T-cell (primary cell): ENCODE measurements around the gene PORCN. TPM values are rescaled to one million over a fixed set of nuclear protein-coding genes. Genes with fewer than 3 reads are reported as not detected.
"Not testable (repeated sequence)": the region's sequence is repeated elsewhere in the genome, so short reads cannot be mapped to it uniquely, and the experiment has no call there.

Source experiments
- ATAC-seq, 4 experiments: fragments of 200-7000 bp in 3 of 4; fragments of 150-1000 bp in 1 of 4; cut with Tn5 transposase; replicated peaks in 1 of 4; 1 replicate in 3 of 4; 2 replicates in 1 of 4; pipeline ENCODE4 v1.10.0; 2021; ENCODE audit warnings: moderate library complexity in 3 of 4, mild to moderate bottlenecking in 2 of 4, moderate number of reproducible peaks in 1 of 4
- CTCF ChIA-PET, 2 donors: fragments of 300-600 bp; sonication (Branson Sonifier 250); formaldehyde crosslinking; loops; one replicate each; lab custom pipeline; 2022; ENCODE audit warnings: antibody characterized with exemption in 2 of 2; lab: Charles Lee
- POLR2A ChIA-PET, 2 donors: fragments of 300-600 bp; sonication (Branson Sonifier 250); formaldehyde crosslinking; loops; one replicate each; lab custom pipeline; 2022; ENCODE audit warnings: antibody characterized with exemption in 2 of 2; lab: Charles Lee
- DNase-seq, 35 experiments: peaks; one replicate each; pipeline versions ENCODE4 v3.0.0 to v3.0.0-alpha.2; 2013 to 2023
- H3K27ac ChIP-seq: one replicate; pipeline ENCODE4 v1.5.1; 2013; ENCODE audit warnings: low read length
- H3K27me3 ChIP-seq, 2 experiments: replicated peaks in 1 of 2; 1 replicate in 1 of 2; 2 replicates in 1 of 2; pipeline versions ENCODE4 v1.6.1 to v1.7.0; 2013; ENCODE audit warnings: low read length in 1 of 2, mixed read lengths in 1 of 2; ENCODE audit not compliant: control insufficient read depth in 2 of 2, insufficient read depth in 2 of 2; ENCODE audit errors: extremely low read depth in 1 of 2
- H3K36me3 ChIP-seq, 2 donors: 1 replicate in 1 of 2; 2 replicates in 1 of 2; pipeline versions ENCODE4 v1.6.1 to v1.7.0; 2013; ENCODE audit warnings: low read length in 1 of 2; ENCODE audit not compliant: control insufficient read depth in 2 of 2, insufficient read depth in 1 of 2; ENCODE audit errors: extremely low read depth in 1 of 2
- H3K4me1 ChIP-seq, 2 experiments: 1 replicate in 1 of 2; 2 replicates in 1 of 2; pipeline versions ENCODE4 v1.6.1 to v1.7.0; 2013; ENCODE audit warnings: low read length in 2 of 2, mixed read lengths in 1 of 2; ENCODE audit not compliant: insufficient read depth in 2 of 2, control insufficient read depth in 1 of 2; ENCODE audit errors: extremely low read depth in 1 of 2
- H3K4me3 ChIP-seq, 2 donors: 1 replicate in 1 of 2; 2 replicates in 1 of 2; pipeline versions ENCODE4 v1.5.1 to v1.7.0; 2013; ENCODE audit warnings: mild to moderate bottlenecking in 2 of 2, low read length in 1 of 2, moderate library complexity in 1 of 2; ENCODE audit not compliant: control insufficient read depth in 1 of 2; ENCODE audit errors: extremely low read depth in 1 of 2
- H3K9me3 ChIP-seq: 2 replicates; pipeline ENCODE4 v1.7.0; 2013
- H3K27ac Mint-ChIP-seq, 2 donors: one replicate each; pipeline ENCODE4 v1.8.0; 2020 to 2021; ENCODE audit warnings: mild to moderate bottlenecking in 2 of 2, mixed read lengths in 2 of 2
- H3K27me3 Mint-ChIP-seq, 2 donors: one replicate each; pipeline ENCODE4 v1.8.0; 2021 to 2022; ENCODE audit warnings: mixed read lengths in 2 of 2
- H3K36me3 Mint-ChIP-seq: one replicate; pipeline ENCODE4 v1.8.0; 2021; ENCODE audit warnings: mixed read lengths
- H3K4me1 Mint-ChIP-seq, 3 donors: one replicate each; pipeline ENCODE4 v1.8.0; 2020 to 2022; ENCODE audit warnings: mixed read lengths in 3 of 3, mild to moderate bottlenecking in 1 of 3
- H3K4me3 Mint-ChIP-seq, 3 donors: one replicate each; pipeline ENCODE4 v1.8.0; 2020 to 2022; ENCODE audit warnings: mild to moderate bottlenecking in 3 of 3, mixed read lengths in 3 of 3, moderate library complexity in 3 of 3
- H3K9me3 Mint-ChIP-seq, 3 donors: one replicate each; pipeline ENCODE4 v1.8.0; 2020 to 2022; ENCODE audit warnings: mixed read lengths in 3 of 3
- WGBS: methylation state at CpG from one replicate; pipeline ENCODE4 v1.1.5; 2013; ENCODE audit warnings: missing lambda C conversion rate; ENCODE audit not compliant: insufficient coverage; 5-methylcytosine and 5-hydroxymethylcytosine counted together
- total RNA-seq, 35 experiments: library from RNA in 6 of 35; stranded (reverse) in 6 of 35; fragments of 120-200 nt in 1 of 35; gene quantifications; one replicate each; pipeline versions ENCODE4 v1.2.1 to v1.2.4 and lab custom pipeline; 2013 to 2026

PORCN gene
- total RNA-seq, 5 donors from 2014 or later (not counting 1 experiment from before 2014, with no cell fraction given): 16.8 to 21.7 (median 18.6) TPM

DNA sequence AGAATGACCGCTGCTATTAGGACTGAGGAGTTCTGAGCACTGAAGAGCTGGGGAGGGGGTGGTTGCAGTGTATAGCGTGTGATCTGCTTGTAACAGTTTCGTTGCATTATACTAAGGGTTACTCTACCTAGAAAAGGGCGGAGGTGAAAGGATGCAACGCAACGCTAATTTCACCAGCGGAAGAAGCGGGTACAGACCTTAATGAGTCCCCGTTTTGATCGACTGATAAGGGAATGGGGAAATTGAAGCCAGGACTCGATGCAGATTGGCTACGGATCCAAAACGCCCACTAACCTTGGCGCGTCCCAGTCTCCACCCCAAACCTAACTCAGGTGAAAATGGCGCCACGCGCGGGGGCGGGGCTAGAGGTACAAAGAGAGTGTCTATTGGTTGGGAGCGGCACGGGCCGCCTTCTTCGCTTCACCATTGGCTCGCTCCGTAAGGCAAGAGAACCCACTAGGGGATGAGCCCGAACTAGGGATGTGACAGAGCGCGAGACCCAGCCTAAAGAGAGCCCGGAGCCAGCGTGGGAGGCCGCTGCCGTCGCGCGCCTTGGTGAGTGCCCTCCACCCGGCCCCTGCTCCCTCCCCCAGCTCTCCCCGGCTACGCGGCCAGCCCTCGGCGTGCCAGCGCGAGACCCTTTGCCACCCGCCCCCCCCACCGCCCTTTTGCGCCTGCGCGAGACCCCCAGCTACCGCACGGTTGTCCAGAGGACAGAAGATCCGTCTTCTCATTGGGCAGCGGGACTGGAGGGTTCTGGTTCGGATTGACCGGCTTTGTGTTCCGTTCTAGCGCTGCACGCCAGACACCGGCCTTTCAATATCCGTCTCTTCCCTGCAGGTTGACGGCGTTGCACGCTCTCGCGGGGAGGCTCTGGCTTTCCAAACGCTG lies 12.8 kb downstream of the PORCN start, which contains the start of gene EBP:
Gene EBP (plus strand): TSS at position 456 of the 891 bp plus-strand sequence. CDS start 1,964 bp downstream, outside the sequence.
- H3K36me3 Mint-ChIP-seq: peaks cover 7% of the 10 kb centered on the region
- H3K27ac ChIP-seq: peak within 1 kb of the TSS; percentile 92
- peak within 1 kb of the TSS; percentile 61 to 76 for H3K4me3 ChIP-seq
- H3K4me1 ChIP-seq: peaks cover 12 to 39% of the 10 kb centered on the region in 2 experiments
- H3K9me3 Mint-ChIP-seq: no peaks in the 10 kb centered on the region
- H3K27me3 Mint-ChIP-seq: no peaks in the 10 kb centered on the region
- H3K9me3 ChIP-seq: no peaks in the 10 kb centered on the region
- H3K4me1 Mint-ChIP-seq: peaks cover 26 to 41% (median 30%) of the 10 kb centered on the region in 3 donors
- peak within 1 kb of the TSS; percentile 85 to 89 (median 85) for H3K4me3 Mint-ChIP-seq
- CTCF ChIA-PET: interaction anchor here in 1 of 2 donors (0.6 to 1.0 kb wide), 2 partner anchors 15 to 18 kb away, joined by 3 to 6 read pairs; partner anchors contain the start of gene TBC1D25
- POLR2A ChIA-PET: interaction anchor here (0.6 kb wide), 2 partner anchors 45 to 872 kb away, joined by 3 read pairs; no protein-coding TSS in a partner anchor
- peak within 1 kb of the TSS; percentile 93 to 97 for H3K27ac Mint-ChIP-seq
- ATAC-seq (peak; percentile 95 to 98 (median 95)), DNase-seq (peak; percentile 84 to 96 (median 92))
- H3K27me3 ChIP-seq: no peaks in the 10 kb centered on the region
- WGBS: 0% methylated on average over 21 of the region's 66 CpGs
- peaks cover 0 to 12% of the 10 kb centered on the region in 2 donors for H3K36me3 ChIP-seq

DNA sequence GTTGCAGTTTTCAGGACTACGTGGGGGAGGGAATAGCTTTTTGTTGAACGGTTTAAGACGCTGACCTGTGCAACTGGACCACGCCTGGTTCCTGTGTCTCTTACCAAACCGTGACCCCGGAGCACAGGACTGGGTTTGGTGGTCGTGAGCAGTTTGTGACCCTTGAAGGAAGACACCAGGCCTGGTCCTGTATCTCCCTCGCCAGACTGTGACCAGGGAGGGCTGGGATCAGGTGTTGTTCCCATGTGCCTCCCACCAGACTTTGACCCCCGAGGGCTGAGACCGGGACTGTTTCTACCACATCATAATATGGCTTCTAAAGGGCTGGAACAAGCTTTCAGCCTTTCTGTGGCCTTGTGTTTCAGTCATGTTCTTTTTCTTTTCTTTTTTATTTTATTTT lies 13.5 kb downstream of the PORCN start:
- Histone ChIP-seq H3K9me3 (no peaks in the 10 kb centered on the region), H3K36me3 (peaks cover 0 to 19% of the 10 kb centered on the region in 2 donors), H3K27me3 (no peaks in the 10 kb centered on the region), H3K4me3 (peak overlapping the region; percentile 61 to 76), H3K4me1 (peaks cover 12 to 37% of the 10 kb centered on the region in 2 experiments), H3K27ac (peak overlapping the region; percentile 32)
- ATAC-seq: no peak
- Mint-ChIP-seq H3K36me3 (peaks cover 9% of the 10 kb centered on the region), H3K4me3 (peak overlapping the region; percentile 85 to 89 (median 85)), H3K27me3 (no peaks in the 10 kb centered on the region), H3K9me3 (no peaks in the 10 kb centered on the region), H3K27ac (peak overlapping the region; percentile 81 to 93), H3K4me1 (peaks cover 24 to 37% (median 25%) of the 10 kb centered on the region in 3 donors)
- 0% methylated on average over 4 of the region's 10 CpGs for WGBS
- POLR2A ChIA-PET: interaction anchor here in 1 of 2 donors (0.6 kb wide), 1 partner anchor 44 kb away, joined by 3 read pairs; no protein-coding TSS in a partner anchor
- DNase-seq: no peak
- CTCF ChIA-PET: interaction anchor here in 1 of 2 donors (0.6 to 1.0 kb wide), 2 partner anchors 16 to 17 kb away, joined by 3 to 6 read pairs; partner anchors contain the start of gene TBC1D25

DNA sequence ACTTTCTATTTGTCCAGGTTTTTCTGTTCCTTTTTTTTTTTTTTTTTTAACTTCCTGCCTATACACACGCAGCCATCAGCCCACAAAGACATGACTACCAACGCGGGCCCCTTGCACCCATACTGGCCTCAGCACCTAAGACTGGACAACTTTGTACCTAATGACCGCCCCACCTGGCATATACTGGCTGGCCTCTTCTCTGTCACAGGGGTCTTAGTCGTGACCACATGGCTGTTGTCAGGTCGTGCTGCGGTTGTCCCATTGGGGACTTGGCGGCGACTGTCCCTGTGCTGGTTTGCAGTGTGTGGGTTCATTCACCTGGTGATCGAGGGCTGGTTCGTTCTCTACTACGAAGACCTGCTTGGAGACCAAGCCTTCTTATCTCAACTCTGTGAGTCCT lies 14.9 kb downstream of the PORCN start:
- no peaks in the 10 kb centered on the region for H3K9me3 ChIP-seq
- CTCF ChIA-PET: no interaction called here
- no CpG with 5 or more reads among the region's 12 CpGs for WGBS
- Mint-ChIP-seq H3K4me3 (peak overlapping the region; percentile 31 to 53 (median 39)), H3K27ac (peak overlapping the region in 1 of 2 donors; percentile 44), H3K36me3 (peaks cover 20% of the 10 kb centered on the region), H3K9me3 (no peaks in the 10 kb centered on the region), H3K27me3 (no peaks in the 10 kb centered on the region), H3K4me1 (peaks cover 24 to 37% (median 25%) of the 10 kb centered on the region in 3 donors)
- H3K4me1 ChIP-seq: peaks cover 12 to 36% of the 10 kb centered on the region in 2 experiments
- H3K4me3 ChIP-seq: no peak overlapping the region
- peaks cover 0 to 31% of the 10 kb centered on the region in 2 donors for H3K36me3 ChIP-seq
- DNase-seq (no peak), ATAC-seq (no peak)
- no peaks in the 10 kb centered on the region for H3K27me3 ChIP-seq
- POLR2A ChIA-PET: no interaction called here
- no peak overlapping the region for H3K27ac ChIP-seq

- H3K9me3 ChIP-seq, ATAC-seq, H3K4me3 ChIP-seq, H3K4me3 Mint-ChIP-seq, H3K27ac Mint-ChIP-seq, CTCF ChIA-PET, DNase-seq, POLR2A ChIA-PET, H3K27ac ChIP-seq, H3K9me3 Mint-ChIP-seq, H3K27me3 Mint-ChIP-seq, H3K27me3 ChIP-seq: not testable (repeated sequence)
- peaks cover 14 to 21% (median 17%) of the 10 kb centered on the region in 3 donors for H3K4me1 Mint-ChIP-seq
- Histone ChIP-seq H3K36me3 (peaks cover 0 to 31% of the 10 kb centered on the region in 2 donors), H3K4me1 (peaks cover 6 to 23% of the 10 kb centered on the region in 2 experiments)
- H3K36me3 Mint-ChIP-seq: peaks cover 22% of the 10 kb centered on the region
- 100% methylated on average over 2 of the region's 8 CpGs for WGBS
These were observed 17.1 kb downstream of the PORCN start for GRCh38 chrX:48525853-48526252.

GRCh38 chrX:48530736-48531135 lies 21.9 kb downstream of the PORCN start:
- H3K4me3 Mint-ChIP-seq: no peak overlapping the region
- no CpG with 5 or more reads among the region's 3 CpGs for WGBS
- peaks cover 6 to 16% (median 7%) of the 10 kb centered on the region in 3 donors for H3K4me1 Mint-ChIP-seq
- DNase-seq (no peak), ATAC-seq (no peak)
- ChIA-PET CTCF (no interaction called here), POLR2A (no interaction called here)
- H3K27ac Mint-ChIP-seq: no peak overlapping the region
- peaks cover 0 to 11% of the 10 kb centered on the region in 2 experiments for H3K4me1 ChIP-seq
- H3K27me3 ChIP-seq: no peaks in the 10 kb centered on the region
- H3K36me3 ChIP-seq: peaks cover 0 to 23% of the 10 kb centered on the region in 2 donors
- no peak overlapping the region for H3K27ac ChIP-seq
- H3K36me3 Mint-ChIP-seq: peaks cover 17% of the 10 kb centered on the region
- no peaks in the 10 kb centered on the region for H3K9me3 Mint-ChIP-seq
- no peaks in the 10 kb centered on the region for H3K9me3 ChIP-seq
- H3K4me3 ChIP-seq: no peak overlapping the region
- H3K27me3 Mint-ChIP-seq: no peaks in the 10 kb centered on the region

DNA sequence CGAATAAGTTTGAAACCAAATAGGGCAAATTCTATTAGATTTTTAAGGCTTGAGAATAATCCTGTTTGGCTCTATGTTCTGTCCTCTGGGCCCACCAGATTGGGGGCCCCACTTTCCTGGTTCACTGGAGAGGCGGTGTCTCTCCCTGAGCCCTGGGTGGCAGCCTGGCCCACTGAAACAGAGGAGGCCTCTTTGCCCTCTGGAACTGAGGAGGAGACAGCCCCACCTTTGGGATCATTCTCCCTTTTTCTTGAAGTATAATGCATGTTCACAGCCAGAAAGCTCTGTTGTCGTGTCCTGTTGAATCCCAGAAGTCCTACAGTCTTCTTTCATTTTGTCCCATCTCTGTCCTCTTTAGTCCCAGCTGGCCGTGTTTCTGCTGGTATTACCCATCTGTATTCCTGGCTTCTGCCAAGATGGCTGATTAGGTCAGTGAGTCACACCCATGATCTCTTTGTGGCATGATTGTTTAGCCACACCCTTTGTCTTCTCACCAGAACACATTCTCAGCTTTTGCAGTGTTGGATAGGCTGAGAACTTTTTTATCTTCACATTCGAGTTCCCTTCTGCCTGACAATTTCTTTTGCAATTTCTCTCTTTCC lies 22.7 kb downstream of the PORCN start:
- CTCF ChIA-PET: no interaction called here
- peak in 2 of 4 experiments; percentile 44 to 45 for ATAC-seq

More for the DNA sequence above, 22.7 kb downstream of the PORCN start:
- Mint-ChIP-seq H3K4me1 (peaks cover 4 to 14% (median 7%) of the 10 kb centered on the region in 3 donors), H3K27ac (peak overlapping the region; percentile 2 to 83), H3K4me3 (no peak overlapping the region), H3K9me3 (no peaks in the 10 kb centered on the region), H3K36me3 (peaks cover 16% of the 10 kb centered on the region), H3K27me3 (no peaks in the 10 kb centered on the region)
- Histone ChIP-seq H3K9me3 (no peaks in the 10 kb centered on the region), H3K36me3 (peaks cover 0 to 21% of the 10 kb centered on the region in 2 donors), H3K27ac (peak overlapping the region; percentile 61), H3K27me3 (no peaks in the 10 kb centered on the region), H3K4me1 (peaks cover 0 to 11% of the 10 kb centered on the region in 2 experiments), H3K4me3 (no peak overlapping the region)
- 67% methylated on average over 2 of the region's 5 CpGs for WGBS
- POLR2A ChIA-PET: interaction anchor here in 1 of 2 donors (0.5 kb wide), 1 partner anchor 65 kb away, joined by 6 read pairs; no protein-coding TSS in a partner anchor
- DNase-seq: peak in 1 of 35 experiments; percentile 25
